ENCODE measurements around the gene OGFOD1.

GRCh38 chr16:56447286-56447685 is 4.1 kb upstream of the OGFOD1 start:
- TF ChIP-seq JUND (IDR thresholded peaks at IDR 0.05), result no peak
- TF ChIP-seq REST (IDR thresholded peaks at IDR 0.05; ENCODE audit: low read depth), result no peak
- TF ChIP-seq SP1 (IDR thresholded peaks at IDR 0.05; ENCODE audit: low read depth), result no peak

Measured in HCT116 (cell line).